HG03196 (cell line): ENCODE data around the gene OR51E1.

Experiments
- ATAC-seq: cut with Tn5 transposase; IDR thresholded peaks from one replicate; pipeline ENCODE4 v1.9.1; 2021; ENCODE audit not compliant: unreplicated experiment

The OR51E1 gene, protein sequence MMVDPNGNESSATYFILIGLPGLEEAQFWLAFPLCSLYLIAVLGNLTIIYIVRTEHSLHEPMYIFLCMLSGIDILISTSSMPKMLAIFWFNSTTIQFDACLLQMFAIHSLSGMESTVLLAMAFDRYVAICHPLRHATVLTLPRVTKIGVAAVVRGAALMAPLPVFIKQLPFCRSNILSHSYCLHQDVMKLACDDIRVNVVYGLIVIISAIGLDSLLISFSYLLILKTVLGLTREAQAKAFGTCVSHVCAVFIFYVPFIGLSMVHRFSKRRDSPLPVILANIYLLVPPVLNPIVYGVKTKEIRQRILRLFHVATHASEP

GRCh38 chr11:4643682-4644081, at the start of gene OR51E1:
OR51E1 (plus strand) TSS chr11:4643982; CDS start chr11:4652527, 8,545 bp downstream.
- ATAC-seq, result no peak

GRCh38 chr11:4605057-4605456, 38.7 kb upstream of the OR51E1 start:
- no peak for ATAC-seq

- no peak for ATAC-seq
Observed at GRCh38 chr11:4606231-4607015, 37.4 kb upstream of the OR51E1 start.

DNA sequence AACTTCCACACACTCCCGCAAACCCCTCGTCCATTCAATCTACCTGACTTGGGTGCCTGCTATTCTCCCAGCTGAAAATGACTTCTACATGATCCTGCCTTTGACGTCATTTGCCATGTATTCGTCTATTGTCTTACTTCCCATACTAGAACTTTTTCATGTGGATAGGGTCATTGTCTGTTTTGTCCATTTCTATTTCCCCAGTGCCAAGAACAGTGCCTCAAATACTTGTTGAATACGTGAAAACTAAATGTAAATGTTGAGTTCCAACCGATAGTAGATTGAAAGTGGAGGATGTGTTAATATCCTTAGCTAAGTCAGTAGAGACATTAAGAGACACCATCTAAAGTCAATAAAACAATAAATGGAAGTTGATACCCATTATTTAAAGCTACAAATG, 36.7 kb upstream of the OR51E1 start:
- ATAC-seq, result no peak

- peak; percentile 99 for ATAC-seq
Observed at GRCh38 chr11:4607781-4608666, 35.8 kb upstream of the OR51E1 start, which contains the start of gene TRIM68. TRIM68 (minus strand) TSS chr11:4608231; CDS start chr11:4605504, 2,727 bp downstream.

DNA sequence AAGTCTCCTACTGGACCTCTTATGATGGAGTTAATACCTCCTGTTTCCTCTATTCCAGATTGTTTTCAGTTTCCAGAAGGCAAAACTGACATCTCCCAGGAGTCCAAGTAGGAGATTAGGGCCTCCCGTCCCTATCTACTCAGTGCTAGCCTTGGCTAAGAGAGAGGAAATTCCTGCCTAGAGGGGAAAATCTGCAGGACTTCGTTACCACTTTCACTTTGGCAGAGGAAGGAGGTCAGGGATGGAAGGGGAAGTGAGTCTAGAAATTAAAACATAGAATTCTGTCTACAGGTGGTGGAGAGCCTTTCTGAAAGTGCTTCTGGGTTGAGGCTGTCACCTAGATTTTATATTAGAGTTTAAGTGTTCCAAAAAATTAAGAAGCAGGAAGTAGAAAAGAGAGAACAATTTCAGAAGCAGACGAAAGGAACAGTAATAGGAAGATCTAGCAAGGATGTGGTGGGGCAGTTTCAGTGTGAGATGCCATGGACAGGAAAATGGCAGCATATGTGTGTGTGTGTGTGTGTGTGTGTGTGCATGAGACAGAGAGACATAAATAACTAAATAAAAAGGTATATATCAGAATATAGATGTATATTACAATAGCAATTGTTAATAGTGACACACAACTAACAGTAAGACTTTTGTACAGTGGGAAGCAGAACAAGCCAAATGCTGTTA, 33.4 kb upstream of the OR51E1 start:
- ATAC-seq, result no peak

GRCh38 chr11:4611986-4612385, 31.8 kb upstream of the OR51E1 start:
- no peak for ATAC-seq

- ATAC-seq, result no peak
Observed at GRCh38 chr11:4615856-4616444, 27.8 kb upstream of the OR51E1 start.

DNA sequence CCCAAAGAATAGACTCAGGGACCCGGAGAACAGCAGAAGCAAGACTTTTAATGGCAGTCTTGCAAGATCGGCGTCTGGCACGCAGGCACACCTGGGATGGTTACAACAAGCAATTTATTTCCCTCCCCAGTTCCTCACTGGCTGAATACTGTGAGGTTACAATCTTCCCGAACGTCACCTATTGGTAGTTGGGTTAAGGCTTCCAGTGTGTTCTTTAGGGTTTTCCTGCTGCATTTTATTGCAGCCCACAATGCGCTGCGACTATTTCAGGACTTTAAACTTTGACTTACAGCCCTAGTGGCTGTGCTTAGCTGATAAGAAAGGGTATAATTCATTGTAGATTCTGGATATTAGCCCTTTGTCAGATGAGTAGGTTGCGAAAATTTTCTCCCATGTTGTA, 24.3 kb upstream of the OR51E1 start:
- no peak for ATAC-seq

GRCh38 chr11:4626207-4627099, 17.3 kb upstream of the OR51E1 start:
- no peak for ATAC-seq

DNA sequence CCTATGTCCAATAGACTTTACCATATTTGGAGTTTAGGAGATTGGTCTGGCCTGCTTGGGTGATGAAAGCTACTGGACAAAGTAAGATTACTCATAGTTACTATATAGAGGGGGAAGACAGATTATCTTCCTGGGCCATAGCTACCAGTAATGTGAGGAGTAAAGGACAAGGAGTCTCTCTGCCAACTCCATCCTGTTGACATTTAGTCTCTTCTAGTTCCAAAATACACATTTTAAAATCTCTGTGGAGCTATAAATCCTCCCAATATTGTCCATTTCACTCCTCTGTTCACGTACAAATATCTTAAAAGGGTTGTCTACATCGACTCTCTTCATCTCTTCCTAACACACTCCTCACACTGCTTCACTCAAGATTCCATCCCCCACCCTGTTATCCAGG, 7.6 kb upstream of the OR51E1 start:
- no peak for ATAC-seq

DNA sequence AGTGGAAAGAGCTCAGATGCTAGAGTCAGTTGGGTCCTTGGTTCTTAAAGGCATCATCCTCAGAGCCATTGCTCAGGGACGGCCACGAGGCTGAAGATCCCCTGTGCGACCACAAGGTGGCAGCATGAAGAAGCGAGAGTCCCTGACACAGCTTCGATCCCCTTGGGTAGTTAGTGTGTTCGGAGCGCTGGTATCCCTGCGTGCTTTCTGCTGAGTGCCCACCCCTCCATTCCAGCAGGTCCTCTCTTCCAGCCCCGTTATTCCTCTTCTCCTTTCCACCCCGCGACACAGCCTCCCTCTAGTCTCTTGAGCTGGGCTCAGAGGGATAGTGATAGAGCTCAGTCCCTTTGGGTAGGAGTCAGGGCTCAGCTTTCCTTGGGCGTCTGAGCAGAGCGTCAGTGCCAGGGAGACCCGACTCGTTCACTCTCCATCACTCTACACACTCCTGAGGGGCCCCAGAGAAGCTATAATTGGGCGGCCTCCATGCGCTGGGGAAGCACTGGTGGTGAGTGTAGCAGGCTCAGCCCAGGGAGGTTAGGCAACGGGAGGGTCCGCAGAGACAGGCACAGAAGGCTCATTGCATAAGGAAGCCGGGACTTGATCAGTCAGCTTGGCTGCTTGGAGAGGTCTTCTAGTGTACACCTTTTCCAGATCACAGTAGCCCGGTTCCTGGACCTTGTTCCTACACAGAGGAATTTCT, 6.7 kb upstream of the OR51E1 start, which contains the start of gene OR51D1:
Gene OR51D1, plus strand, starts transcription at position 516 of the 700 bp plus-strand sequence. CDS start 2,314 bp downstream, outside the sequence.
- peak; percentile 82 for ATAC-seq

DNA sequence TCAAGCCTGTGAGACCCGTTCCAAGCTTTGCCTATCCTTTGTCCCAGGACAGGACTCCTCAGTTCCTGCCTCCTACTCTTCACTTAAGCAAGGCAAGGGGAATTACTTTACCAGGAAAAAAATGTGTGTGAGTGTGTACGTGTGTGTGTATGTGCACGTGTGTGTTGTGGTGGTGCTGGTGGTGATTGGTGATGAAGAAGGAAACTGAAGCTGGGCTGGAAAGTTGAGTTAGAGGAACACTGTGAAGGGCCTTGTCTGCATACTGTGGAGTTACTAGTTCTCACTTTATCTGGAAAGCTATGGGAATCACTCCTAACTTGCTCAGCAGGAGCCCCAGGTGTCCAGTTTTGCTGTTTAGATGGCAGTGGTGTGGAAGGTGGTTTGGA, 6.1 kb upstream of the OR51E1 start:
- no peak for ATAC-seq

GRCh38 chr11:4639931-4640330, 3.9 kb upstream of the OR51E1 start:
- ATAC-seq, result no peak

DNA sequence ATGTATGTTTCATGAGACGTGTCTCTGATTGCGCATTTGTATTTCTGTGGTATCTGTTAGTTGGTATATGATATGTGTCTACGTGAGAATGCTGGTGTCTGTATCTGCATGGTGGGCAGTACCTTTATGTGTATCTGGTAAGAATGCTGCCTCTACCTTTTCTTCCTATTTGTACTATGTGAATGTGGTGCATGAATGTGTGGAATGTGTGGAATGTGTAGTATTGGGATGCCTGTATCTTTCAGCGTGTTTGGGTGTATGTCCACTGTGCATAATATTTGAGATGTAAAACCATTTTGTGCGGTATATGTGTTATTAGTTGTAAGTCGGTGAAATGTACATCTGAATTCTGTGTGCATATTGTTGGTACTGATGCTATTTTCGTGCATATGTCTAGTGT, 2.3 kb upstream of the OR51E1 start:
- ATAC-seq, result no peak

GRCh38 chr11:4642043-4642442, 1.7 kb upstream of the OR51E1 start:
- ATAC-seq, result no peak

- ATAC-seq, result no peak
Observed at GRCh38 chr11:4643076-4643475, 706 bp upstream of the OR51E1 start.

GRCh38 chr11:4644233-4644632, 451 bp downstream of the OR51E1 start:
- ATAC-seq, result no peak

- no peak for ATAC-seq
Observed at GRCh38 chr11:4645974-4646373, 2.2 kb downstream of the OR51E1 start.
